GM04504 (cell line): ENCODE data around the gene C11orf21.
"Not testable (repeated sequence)": the region's sequence is repeated elsewhere in the genome, so short reads cannot be mapped to it uniquely, and the experiment has no call there.

Experiments
- DNase-seq: peaks from one replicate; pipeline ENCODE4 v3.0.0-alpha.2; 2012; ENCODE audit warnings: low read depth

C11orf21 gene

DNA sequence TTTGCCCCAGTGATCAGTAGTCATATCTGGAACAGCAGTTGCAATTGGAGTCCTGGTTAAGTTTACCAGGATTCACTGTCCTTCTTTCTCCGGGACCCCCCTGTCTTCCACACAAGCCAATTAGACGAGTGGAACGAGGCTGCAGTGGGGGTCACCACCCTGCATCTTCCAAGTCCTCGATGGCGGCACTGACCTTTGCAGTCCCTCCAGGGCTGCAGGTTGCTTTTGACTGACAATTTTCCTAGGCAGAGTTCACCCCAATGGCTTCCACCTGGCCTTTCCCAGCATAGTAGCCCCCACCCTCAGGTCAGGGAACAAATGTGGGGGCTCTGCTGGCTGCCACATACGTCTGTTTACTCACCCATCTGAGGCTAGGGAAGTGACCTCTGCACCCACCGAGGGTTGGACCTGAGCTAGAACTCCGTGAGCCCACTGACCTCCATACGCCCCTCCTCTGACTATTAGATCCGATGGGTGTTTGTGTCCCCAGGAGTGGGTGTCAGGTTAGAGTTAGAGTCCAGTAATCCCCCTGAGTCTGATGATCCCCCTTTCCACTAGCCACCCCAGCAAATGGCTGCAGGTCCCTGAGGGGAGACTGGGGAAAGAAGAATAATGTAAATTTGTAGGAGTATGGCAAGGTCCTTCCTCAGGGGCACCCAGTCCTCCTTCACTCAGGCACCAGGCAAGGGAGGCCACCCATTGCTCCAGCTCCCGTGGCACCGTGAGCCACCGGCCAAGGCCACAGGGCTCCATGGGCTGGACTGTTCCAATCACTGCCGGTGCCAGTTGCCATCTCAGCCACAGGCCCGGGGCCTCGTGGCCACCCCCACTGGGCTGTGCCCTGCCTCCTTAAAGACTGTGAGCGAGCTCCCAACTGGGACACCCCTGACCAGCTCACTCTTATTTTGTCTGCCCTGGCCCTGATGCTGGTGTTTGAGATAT lies 5.5 kb downstream of the C11orf21 start:
- DNase-seq: no peak

- DNase-seq: no peak
These were observed 6.8 kb downstream of the C11orf21 start for GRCh38 chr11:2294926-2295290.

DNA sequence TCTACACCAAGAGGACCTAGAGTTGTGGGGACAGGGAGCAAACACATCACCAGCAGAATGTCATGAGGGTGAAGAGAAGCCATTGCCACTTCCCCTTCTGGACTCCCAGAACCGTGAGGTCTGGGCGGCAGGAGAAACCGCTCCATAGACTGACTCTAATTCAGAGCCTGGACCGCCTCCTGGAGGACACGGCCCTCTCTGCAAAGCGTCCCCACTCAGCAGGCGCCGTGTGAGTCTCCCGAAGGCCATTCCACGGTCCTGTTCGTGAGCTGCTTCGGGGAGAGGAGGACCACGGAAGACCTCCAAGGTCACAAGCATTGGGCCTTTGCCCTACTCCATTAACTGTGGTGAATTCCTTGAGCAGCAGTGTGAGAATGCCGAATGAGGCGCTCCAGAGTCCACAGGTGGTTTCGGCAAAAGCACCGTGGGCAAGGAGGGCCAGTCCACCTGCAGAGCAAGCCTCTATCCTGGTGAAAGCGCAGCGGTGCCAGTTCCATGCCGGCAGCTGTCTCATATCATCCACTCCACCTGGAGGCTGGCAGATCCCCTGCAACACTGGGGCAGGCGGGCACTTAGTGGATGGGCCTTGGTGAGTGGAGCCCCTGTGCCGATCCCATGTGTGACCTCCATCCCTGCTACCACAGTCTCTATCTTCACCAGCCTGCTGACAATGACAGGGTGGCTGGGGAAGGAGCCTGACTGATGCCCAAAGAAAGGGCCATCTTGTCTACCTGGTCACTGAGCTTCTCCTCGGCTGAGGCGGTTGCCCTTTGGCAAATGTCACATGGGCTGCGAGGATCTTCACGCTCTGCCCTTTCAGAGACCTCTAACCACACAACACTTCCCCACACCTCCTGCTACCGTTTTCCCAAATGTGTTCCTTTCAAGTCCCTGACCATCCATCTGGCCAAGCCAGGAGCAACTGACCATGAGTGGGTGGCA lies 7.5 kb downstream of the C11orf21 start:
- no peak for DNase-seq

GRCh38 chr11:2293531-2293971 lies 8.2 kb downstream of the C11orf21 start:
- no peak for DNase-seq

DNA sequence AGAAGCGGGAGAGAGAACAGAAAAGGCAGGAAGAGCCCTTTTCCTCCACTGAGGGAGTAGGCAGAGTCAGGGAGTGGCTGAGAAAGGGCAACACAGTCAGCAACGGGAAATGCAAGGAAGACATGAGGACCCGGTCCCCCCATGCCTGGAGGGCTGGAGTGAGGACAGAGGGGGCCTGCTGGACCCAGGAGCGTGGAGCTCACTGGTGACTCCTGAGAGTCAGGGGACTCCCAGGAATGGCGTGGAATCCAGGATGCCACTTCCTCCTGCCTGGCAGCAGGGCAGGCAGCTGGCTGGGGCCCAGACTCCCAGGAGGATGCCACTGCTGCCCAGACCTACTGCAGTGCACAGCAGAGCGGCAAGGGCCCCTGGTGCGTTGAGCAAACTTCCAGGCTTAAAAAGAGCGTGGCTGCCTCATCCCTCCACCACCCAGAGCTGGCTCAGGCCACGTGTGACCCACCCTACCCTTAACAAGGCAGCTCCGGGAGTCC lies 11.3 kb downstream of the C11orf21 start:
- DNase-seq: no peak

DNA sequence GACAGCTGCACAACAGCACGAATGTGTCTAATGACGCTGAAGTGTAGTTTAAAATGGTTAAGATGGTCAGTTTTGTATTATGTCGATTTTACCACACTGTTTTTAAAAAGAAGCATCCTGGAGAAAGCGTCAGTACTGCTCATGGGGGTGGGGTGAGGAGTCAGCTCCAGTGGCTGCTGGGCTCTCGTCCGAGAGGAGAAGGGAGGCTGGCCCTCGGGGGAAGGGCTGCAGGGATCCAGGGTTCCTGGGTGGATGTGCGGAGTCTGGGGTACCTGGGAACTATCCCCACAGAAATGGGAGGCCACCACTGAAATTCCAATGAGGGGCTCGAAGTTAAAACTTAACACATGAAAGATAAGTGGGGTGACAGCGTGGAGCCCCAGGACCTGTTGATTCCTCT lies 11.9 kb downstream of the C11orf21 start:
- no peak for DNase-seq

DNA sequence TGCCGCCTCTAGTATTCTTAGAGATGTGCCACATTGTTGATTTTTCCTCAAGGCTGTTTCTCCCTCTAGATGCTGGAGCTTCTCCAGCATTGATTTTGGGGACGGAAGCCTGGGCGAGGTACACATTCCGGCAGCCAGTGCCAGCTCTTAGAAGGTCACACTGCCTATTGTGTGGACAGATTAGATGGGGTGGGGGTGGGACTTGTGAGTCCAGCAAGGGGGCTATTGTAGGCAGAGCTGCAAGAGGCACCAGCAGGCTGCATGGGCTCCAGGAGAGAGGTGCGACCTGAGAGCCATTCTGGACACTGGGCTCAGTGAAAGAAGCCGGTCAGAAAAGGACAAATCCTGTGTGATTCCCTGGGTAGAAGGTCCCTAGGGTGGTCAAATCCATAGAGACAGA lies 12.4 kb downstream of the C11orf21 start:
- DNase-seq: no peak

GRCh38 chr11:2287091-2287490 lies 14.6 kb downstream of the C11orf21 start:
- no peak for DNase-seq

DNA sequence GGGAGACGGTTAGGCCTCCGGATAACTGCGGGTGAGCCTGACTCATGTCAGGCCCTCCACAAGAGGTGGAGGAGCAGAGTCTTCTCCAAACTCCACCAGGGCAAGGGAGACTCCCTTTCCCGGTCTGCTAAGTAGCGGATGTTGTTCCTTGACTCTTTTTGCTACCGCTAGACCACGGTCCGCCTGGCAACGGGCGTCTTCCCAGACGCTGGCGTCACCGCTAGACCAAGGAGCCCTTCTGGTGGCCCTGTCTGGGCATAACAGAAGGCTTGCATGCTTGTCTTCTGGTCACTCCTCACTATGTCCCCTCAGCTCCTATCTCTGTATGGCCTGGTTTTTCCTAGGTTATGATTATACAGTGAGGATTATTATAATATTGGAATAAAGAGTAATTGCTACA lies 15.4 kb downstream of the C11orf21 start:
- not testable (repeated sequence) for DNase-seq

- DNase-seq: no peak
These were observed 21.5 kb downstream of the C11orf21 start for GRCh38 chr11:2280208-2280607.

- no peak for DNase-seq
These were observed 23.7 kb downstream of the C11orf21 start for GRCh38 chr11:2277933-2278523.

DNA sequence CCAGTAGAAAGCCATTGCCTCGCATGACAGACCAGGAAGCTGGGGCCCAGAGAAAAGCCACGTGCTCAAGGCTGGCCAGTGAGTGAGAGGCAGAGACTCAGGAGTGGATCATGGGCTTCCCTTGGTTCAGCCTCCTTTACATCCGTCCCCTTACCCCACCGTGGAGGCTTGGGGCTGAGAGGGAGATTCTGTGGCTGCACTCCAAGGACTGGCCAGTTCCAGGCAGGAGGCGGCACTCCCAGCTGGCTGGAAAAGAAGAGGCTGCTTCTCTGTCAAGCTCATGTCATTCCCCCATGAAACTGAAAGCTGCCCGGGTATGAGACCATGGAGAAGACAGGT lies 24.7 kb downstream of the C11orf21 start:
- DNase-seq: no peak

GRCh38 chr11:2276280-2277007 lies 25.3 kb downstream of the C11orf21 start:
- no peak for DNase-seq

- DNase-seq: no peak
These were observed 26.1 kb downstream of the C11orf21 start for GRCh38 chr11:2275334-2276279.

DNA sequence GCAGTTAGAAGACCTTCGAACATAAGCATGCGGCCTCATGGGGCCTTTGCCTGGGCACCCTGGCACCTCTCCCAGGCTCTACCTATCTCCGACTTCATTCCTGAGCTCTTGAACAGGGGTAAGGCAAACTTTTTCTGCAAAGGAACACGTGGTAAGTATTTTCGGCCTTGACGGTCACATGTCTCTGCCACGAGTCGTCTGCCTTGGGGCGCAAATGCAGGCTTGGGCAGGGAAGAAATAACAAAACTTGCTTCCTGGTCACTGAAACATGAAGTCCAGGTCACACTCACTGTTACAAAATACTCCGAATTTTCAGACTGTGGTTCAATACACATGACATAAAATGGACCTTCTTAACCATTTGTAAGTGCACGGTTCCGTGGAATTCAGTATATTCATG lies 27.9 kb downstream of the C11orf21 start:
- DNase-seq: no peak

- DNase-seq: no peak
These were observed 28.4 kb downstream of the C11orf21 start for GRCh38 chr11:2273311-2273710.

DNA sequence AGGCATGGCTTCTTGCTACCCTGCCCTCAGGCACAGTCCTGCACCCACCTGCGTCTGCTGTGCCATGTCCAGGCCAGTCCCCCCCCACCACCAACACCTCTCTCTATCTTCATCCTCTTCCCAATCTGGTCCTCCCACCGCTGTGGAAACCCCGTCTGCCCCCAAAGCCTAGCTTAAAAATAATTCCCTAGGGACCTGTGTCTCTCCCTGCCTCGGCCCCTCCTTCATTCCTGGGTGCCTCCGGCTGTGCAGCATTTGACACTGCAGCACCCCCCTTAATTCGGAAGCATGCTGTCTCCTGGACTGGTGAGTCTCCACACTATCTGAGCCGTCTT lies 28.8 kb downstream of the C11orf21 start:
- no peak for DNase-seq

GRCh38 chr11:2272228-2272945 lies 29.3 kb downstream of the C11orf21 start:
- no peak for DNase-seq

GRCh38 chr11:2271327-2272227 lies 30.1 kb downstream of the C11orf21 start:
- no peak for DNase-seq
